HepG2 (cell line): Measurements from ENCODE around the gene ESR1.

Experiments used
- ATF6 ChIP-seq: sonication (generic); formaldehyde crosslinking; conservative IDR thresholded peaks from 2 replicates; pipeline ENCODE4 v1.4.0; 2020; ENCODE audit warnings: missing genetic modification reagents
- CHD2 ChIP-seq: IDR thresholded peaks from 2 replicates; pipeline ENCODE4 v1.6.1; 2011; ENCODE audit warnings: low read depth, low read length, improper control_type of control experiment
- CTCF ChIP-seq: sonication (generic); formaldehyde crosslinking; IDR thresholded peaks from 2 replicates; pipeline ENCODE4 v1.5.0; 2020; ENCODE audit warnings: mild to moderate bottlenecking, missing genetic modification reagents, moderate library complexity
- HNRNPH1 ChIP-seq: fragments of 200-400 bp; formaldehyde crosslinking; optimal IDR thresholded peaks from 2 replicates; pipeline ENCODE3; 2017; ENCODE audit warnings: mild to moderate bottlenecking, low read depth, low read length
- KLF15 ChIP-seq: sonication (generic); formaldehyde crosslinking; IDR thresholded peaks from 2 replicates; pipeline ENCODE4 v1.8.1; 2023; ENCODE audit warnings: borderline replicate concordance, mild to moderate bottlenecking, inconsistent platforms, missing genetic modification reagents, mixed read lengths
- NFRKB ChIP-seq: fragments of 450-650 bp; IDR thresholded peaks from 2 replicates; pipeline ENCODE4 v1.6.1; 2017
- POLR2A ChIP-seq, 2 experiments: IDR thresholded peaks; 2 replicates each; pipeline ENCODE4 v1.6.1; 2011; ENCODE audit warnings: low read depth in 2 of 2, low read length in 2 of 2, mild to moderate bottlenecking in 1 of 2, moderate library complexity in 1 of 2; ENCODE audit not compliant: insufficient read depth in 1 of 2
- TAF1 ChIP-seq: sonication (generic); formaldehyde crosslinking; IDR thresholded peaks from 2 replicates; pipeline ENCODE4 v1.4.0; 2020; ENCODE audit warnings: missing genetic modification reagents
- YY1 ChIP-seq: IDR thresholded peaks from 2 replicates; pipeline ENCODE4 v1.6.1; 2011; ENCODE audit warnings: low read length, low read depth, moderate library complexity, mild to moderate bottlenecking; ENCODE audit not compliant: insufficient read depth, insufficient replicate concordance
- ZBTB38 ChIP-seq: sonication (generic); formaldehyde crosslinking; IDR thresholded peaks from 2 replicates; pipeline ENCODE4 v1.5.1; 2020; ENCODE audit warnings: mild to moderate bottlenecking, missing genetic modification reagents
- ZNF484 ChIP-seq: sonication (generic); formaldehyde crosslinking; IDR thresholded peaks from 2 replicates; pipeline ENCODE4 v1.5.1; 2020; ENCODE audit warnings: mild to moderate bottlenecking, low read depth, missing genetic modification reagents, borderline replicate concordance
- ZNF713 ChIP-seq: sonication (generic); formaldehyde crosslinking; IDR thresholded peaks from 2 replicates; pipeline ENCODE4 v1.4.0; 2020; ENCODE audit warnings: mild to moderate bottlenecking, missing genetic modification reagents

GRCh38 chr6:151904631-151905030, 97.1 kb downstream of the ESR1 start:
- no peak for TF ChIP-seq POLR2A (IDR thresholded peaks at IDR 0.05; ENCODE audit: insufficient read depth in 1 of 2, low read depth in 2 of 2, low read length in 2 of 2)
- TF ChIP-seq NFRKB = no peak
- TF ChIP-seq KLF15 (CRISPR knock-in tag) = no peak
- no peak for TF ChIP-seq YY1
- no peak for TF ChIP-seq ATF6 (CRISPR knock-in tag)
- TF ChIP-seq ZNF484 = no peak
- no peak for TF ChIP-seq ZBTB38 (CRISPR knock-in tag)
- TF ChIP-seq ZNF713 (CRISPR knock-in tag) = no peak
- TF ChIP-seq CTCF = no peak
- TF ChIP-seq TAF1 (CRISPR knock-in tag) = no peak
- TF ChIP-seq CHD2 = no peak
- no peak for TF ChIP-seq HNRNPH1
